Endothelial cell of umbilical vein (primary cell): ENCODE results near the gene ZNF780A. TPM values are rescaled to one million over a fixed set of nuclear protein-coding genes. Genes with fewer than 3 reads are reported as not detected.

ENCODE experiments used
- Bru-seq: library from RNA; stranded (reverse); fragments of 400-500 nt; gene quantifications from one replicate; lab custom pipeline; 2021; lab: Mats Ljungman, UMichigan
- BruChase-seq, 2 experiments: library from RNA; stranded (reverse); fragments of 400-500 nt; gene quantifications; one replicate each; lab custom pipeline; 2021; lab: Mats Ljungman, UMichigan
- BruUV-seq: library from RNA; stranded (reverse); fragments of 400-500 nt; replicated peaks from 2 replicates; lab custom pipeline; 2021; lab: Mats Ljungman, UMichigan
- CTCF ChIA-PET: fragments of 300-600, 350-600 bp; sonication (Branson Sonifier 250); formaldehyde crosslinking; loops from one replicate; lab custom pipeline; 2021; ENCODE audit warnings: antibody characterized with exemption, inconsistent platforms; lab: Charles Lee
- POLR2A ChIA-PET: fragments of 300-600, 350-600 bp; sonication (Branson Sonifier 250); formaldehyde crosslinking; loops from one replicate; lab custom pipeline; 2021; ENCODE audit warnings: antibody characterized with exemption, inconsistent platforms; lab: Charles Lee
- DNase-seq: peaks from one replicate; pipeline ENCODE4 v3.0.0-alpha.2; 2011; ENCODE audit warnings: low read depth, low spot score
- FAIRE-seq: peaks from 2 replicates; lab custom pipeline; 2011; peaks lifted over from hg19 to GRCh38; lab: Jason Lieb, UNC
- H2AFZ ChIP-seq: 2 replicates; pipeline ENCODE4 v1.6.0; 2012; ENCODE audit warnings: low read depth, low read length, control low read depth, inconsistent platforms
- H3K27ac ChIP-seq: 2 replicates; pipeline ENCODE4 v1.5.1; 2011; ENCODE audit warnings: low read depth, mild to moderate bottlenecking, control low read depth, low read length, moderate library complexity; ENCODE audit not compliant: insufficient read depth
- H3K27me3 ChIP-seq, 2 experiments: 2 replicates each; pipeline versions ENCODE4 v1.6.0 to v1.6.1; 2011; ENCODE audit warnings: low read length in 2 of 2, mixed read lengths in 1 of 2; ENCODE audit not compliant: control insufficient read depth in 2 of 2, insufficient read depth in 2 of 2
- H3K36me3 ChIP-seq, 2 experiments: 2 replicates in 1 of 2; 3 replicates in 1 of 2; pipeline ENCODE4 v1.5.1; 2011; ENCODE audit warnings: low read length in 2 of 2, mild to moderate bottlenecking in 1 of 2, moderate library complexity in 1 of 2; ENCODE audit not compliant: control insufficient read depth in 2 of 2, insufficient read depth in 2 of 2; ENCODE audit errors: extremely low read depth in 1 of 2
- H3K4me1 ChIP-seq: 3 replicates; pipeline ENCODE4 v1.5.1; 2011; ENCODE audit warnings: mild to moderate bottlenecking, low read length; ENCODE audit not compliant: control insufficient read depth, insufficient read depth; ENCODE audit errors: extremely low read depth
- H3K4me2 ChIP-seq: 2 replicates; pipeline ENCODE4 v1.6.1; 2011; ENCODE audit warnings: low read length, control low read depth, mixed read lengths; ENCODE audit not compliant: insufficient read depth
- H3K4me3 ChIP-seq, 3 experiments: fragments of 200-600 bp in 1 of 3; sonication (generic), shearing (Covaris generic) in 1 of 3; replicated peaks in 1 of 3; 2 replicates each; pipeline ENCODE4 v1.5.1; 2011 to 2016; ENCODE audit warnings: control low read depth in 3 of 3, low read length in 3 of 3, mild to moderate bottlenecking in 2 of 3, inconsistent platforms in 1 of 3, low read depth in 1 of 3, moderate library complexity in 1 of 3; ENCODE audit not compliant: insufficient read depth in 1 of 3
- H3K79me2 ChIP-seq: 2 replicates; pipeline ENCODE4 v1.6.0; 2012; ENCODE audit warnings: low read length, inconsistent platforms; ENCODE audit not compliant: control insufficient read depth, insufficient read depth
- H3K9ac ChIP-seq: replicated peaks from 2 replicates; pipeline ENCODE3; 2011; ENCODE audit warnings: low read length, control low read depth; ENCODE audit not compliant: insufficient read depth; ENCODE audit errors: extremely low read depth
- H3K9me1 ChIP-seq: replicated peaks from 3 replicates; pipeline ENCODE4 v1.6.0; 2011; ENCODE audit warnings: mild to moderate bottlenecking, low read length; ENCODE audit not compliant: control insufficient read depth, insufficient read depth; ENCODE audit errors: extremely low read depth
- H3K9me3 ChIP-seq: replicated peaks from 2 replicates; pipeline ENCODE4 v1.5.1; 2012; ENCODE audit warnings: low read length, inconsistent platforms; ENCODE audit not compliant: control insufficient read depth, insufficient read depth
- H4K20me1 ChIP-seq: replicated peaks from 2 replicates; pipeline ENCODE3; 2011; ENCODE audit warnings: mild to moderate bottlenecking, low read length; ENCODE audit not compliant: control insufficient read depth, insufficient read depth; ENCODE audit errors: extremely low read depth
- POLR2A ChIP-seq: IDR thresholded peaks from 2 replicates; pipeline ENCODE4 v1.6.1; 2012; ENCODE audit warnings: low read depth, mild to moderate bottlenecking, control low read depth, low read length
- dilution Hi-C: fragments of 300-500 bp; cut with MboI; formaldehyde crosslinking; loops from one replicate; pipeline ENCODE4 v1.15.0; 2019; ENCODE audit warnings: low sequenced_read_pairs; ENCODE audit not compliant: extremely low pct_ligation_motif_present
- intact Hi-C: fragments of 100-400 bp; cut with micrococcal nuclease; formaldehyde crosslinking; loops from one replicate; pipeline ENCODE4 v1.10.0; 2022
- long read RNA-seq: library from polyadenylated mRNA; stranded (forward); transcript quantifications from one replicate; pipeline ENCODE4 v2.0.0, GENCODE V29; 2021
- polyA minus RNA-seq, 3 experiments: library from RNA; depleted of rRNA, polyadenylated mRNA; stranded (reverse); fragments of >200 nt; gene quantifications; 1 replicate in 1 of 3; 2 replicates in 2 of 3; pipeline ENCODE4 v1.2.3, GENCODE V29; 2011
- polyA plus RNA-seq, 4 experiments: library from polyadenylated mRNA; depleted of rRNA in 3 of 4; stranded (reverse) in 3 of 4; unstranded in 1 of 4; fragments of >200 nt; gene quantifications; 2 replicates each; pipeline versions ENCODE4 v1.2.1 to v1.2.3, GENCODE V29; 2011 to 2012; ENCODE audit warnings: missing spikeins in 1 of 4
- total RNA-seq: library from RNA; stranded (reverse); gene quantifications from 2 replicates; pipeline ENCODE4 v1.2.3, GENCODE V29; 2021
- TF ChIP-seq, protein P1 (sequence below): IDR thresholded peaks from 2 replicates; pipeline ENCODE4 v1.6.1; 2011; ENCODE audit not compliant: insufficient read depth, insufficient read length

ZNF780A gene
- total RNA-seq = 9.9 and 11.6 TPM in 2 replicates
- polyA plus RNA-seq = 5.9 and 7.3 TPM in 2 replicates
- 7.2 and 8.0 TPM in 2 replicates for polyA plus RNA-seq (2011; cell fraction: cytosol; rRNA removed)
- 11.9 and 13.7 TPM in 2 replicates for polyA plus RNA-seq (2011; cell fraction: nucleus; rRNA removed)
- 9.4 and 13.5 TPM in 2 replicates for polyA plus RNA-seq (2012)
- polyA minus RNA-seq = 9.9 and 13.7 TPM in 2 replicates
- polyA minus RNA-seq (2011; cell fraction: cytosol; rRNA and poly(A)+ RNA removed) = 5.8 TPM
- polyA minus RNA-seq (2011; cell fraction: nucleus; rRNA and poly(A)+ RNA removed) = 8.6 and 10.2 TPM in 2 replicates
- Bru-seq, nascent RNA = percentile 70 among the genes with signal in this experiment
- percentile 70 among the genes with signal in this experiment for BruChase-seq, experiment 1, labeled RNA remaining after a 6-hour chase
- percentile 89 among the genes with signal in this experiment for BruChase-seq, experiment 2, labeled RNA remaining after a 2-hour chase
- long read RNA-seq, partial matches to known transcripts = 0 of 13 reads
- long read RNA-seq, other reads (novel, unspliced or antisense) = 6 of 13 reads

GRCh38 chr19:40090241-40091204 is at the start of gene ZNF780A:
ZNF780A (minus strand) TSS chr19:40090943; CDS start chr19:40084753, 6,190 bp downstream.
- Histone ChIP-seq H3K36me3 (no peaks in the 10 kb centered on the region), H3K4me3 (peak within 1 kb of the TSS; percentile 46 to 86 (median 72)), H3K4me1 (peaks cover 9% of the 10 kb centered on the region), H3K9ac (peak within 1 kb of the TSS; percentile 78), H3K4me2 (peak within 1 kb of the TSS; percentile 93), H3K9me3 (no peaks in the 10 kb centered on the region), H3K27me3 (no peaks in the 10 kb centered on the region), H3K27ac (peak within 1 kb of the TSS; percentile 67), H4K20me1 (no peaks in the 10 kb centered on the region), H2AFZ (peak within 1 kb of the TSS; percentile 99), H3K79me2 (peaks cover 12% of the 10 kb centered on the region), H3K9me1 (no peaks in the 10 kb centered on the region)
- dilution Hi-C loops (no loop called here), intact Hi-C loops (loop anchor here (5.0 kb wide), 2 partner anchors 33 to 312 kb away; partner anchors contain the start of gene ZNF780B)
- BruUV-seq = no TSS peak
- POLR2A ChIA-PET = interaction anchor here (0.8 kb wide), 1 partner anchor 120 kb away, joined by 4 read pairs; no protein-coding TSS in a partner anchor
- CTCF ChIA-PET = interaction anchor here (0.9 to 1.2 kb wide), 3 partner anchors 12 to 120 kb away, joined by 3 to 5 read pairs (median 3); partner anchors contain the start of gene PSMC4
- TF ChIP-seq POLR2A = peak; percentile 20
- TF ChIP-seq, protein P1, sequence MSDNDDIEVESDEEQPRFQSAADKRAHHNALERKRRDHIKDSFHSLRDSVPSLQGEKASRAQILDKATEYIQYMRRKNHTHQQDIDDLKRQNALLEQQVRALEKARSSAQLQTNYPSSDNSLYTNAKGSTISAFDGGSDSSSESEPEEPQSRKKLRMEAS = no peak
- FAIRE-seq (peak; percentile 80), DNase-seq (peak; percentile 80)
